Measurements from ENCODE around the gene C1S. TPM values are rescaled to one million over a fixed set of nuclear protein-coding genes. Genes with fewer than 3 reads are reported as not detected.

The C1S gene
- total RNA-seq, 1 experiment from 2014 or later: 1.9 TPM

- intact Hi-C loops (cut with micrococcal nuclease; ENCODE audit: unreplicated experiment): no loop called here
- ChIA-PET CTCF (no interaction called here), POLR2A (ENCODE audit: low non-redundant PET) (no interaction called here)
- peaks cover 19% of the 10 kb centered on the region for H3K4me1 ChIP-seq (ENCODE audit: insufficient read depth, low read length, poor library complexity, severe bottlenecking)
- no peaks in the 10 kb centered on the region for H3K27me3 ChIP-seq (replicated peaks; ENCODE audit: insufficient read depth, low read depth, low read length, poor library complexity)
- no peaks in the 10 kb centered on the region for H3K9me3 ChIP-seq (ENCODE audit: low read depth, low read length, poor library complexity, severe bottlenecking)
- H3K36me3 ChIP-seq (ENCODE audit: insufficient read depth, low read length, poor library complexity, severe bottlenecking): peaks cover 6% of the 10 kb centered on the region
- no TSS peak for BruUV-seq (replicated peaks)
- TF ChIP-seq CTCF (conservative IDR thresholded peaks at IDR 0.05; ENCODE audit: low read depth, low read length): no peak
- TF ChIP-seq EZH2 (IDR thresholded peaks at IDR 0.05; ENCODE audit: borderline replicate concordance, low read depth, low read length, poor library complexity, severe bottlenecking): no peak
- no peak overlapping the region for H3K4me3 ChIP-seq (ENCODE audit: low read depth, low read length, poor library complexity, severe bottlenecking)
- H3K27ac ChIP-seq (ENCODE audit: low read depth, low read length, poor library complexity, severe bottlenecking): no peak overlapping the region
- no peak for DNase-seq (ENCODE audit: low spot score)
These were observed 47.4 kb upstream of the C1S start for GRCh38 chr12:7013101-7013500.

GRCh38 chr12:7015555-7016370, 44.8 kb upstream of the C1S start:
- intact Hi-C loops (cut with micrococcal nuclease; ENCODE audit: unreplicated experiment): no loop called here
- Histone ChIP-seq H3K27me3 (replicated peaks; ENCODE audit: insufficient read depth, low read depth, low read length, poor library complexity) (no peaks in the 10 kb centered on the region), H3K27ac (ENCODE audit: low read depth, low read length, poor library complexity, severe bottlenecking) (no peak overlapping the region), H3K9me3 (ENCODE audit: low read depth, low read length, poor library complexity, severe bottlenecking) (no peaks in the 10 kb centered on the region), H3K4me3 (ENCODE audit: low read depth, low read length, poor library complexity, severe bottlenecking) (no peak overlapping the region), H3K36me3 (ENCODE audit: insufficient read depth, low read length, poor library complexity, severe bottlenecking) (peaks cover 6% of the 10 kb centered on the region), H3K4me1 (ENCODE audit: insufficient read depth, low read length, poor library complexity, severe bottlenecking) (peaks cover 10% of the 10 kb centered on the region)
- CTCF ChIA-PET: no interaction called here
- POLR2A ChIA-PET (ENCODE audit: low non-redundant PET): no interaction called here
- no TSS peak for BruUV-seq (replicated peaks)
- no peak for TF ChIP-seq CTCF (conservative IDR thresholded peaks at IDR 0.05; ENCODE audit: low read depth, low read length)
- no peak for TF ChIP-seq EZH2 (IDR thresholded peaks at IDR 0.05; ENCODE audit: borderline replicate concordance, low read depth, low read length, poor library complexity, severe bottlenecking)
- no peak for DNase-seq (ENCODE audit: low spot score)

GRCh38 chr12:7016958-7017571, 43.5 kb upstream of the C1S start:
- TSS peak; percentile 67 for BruUV-seq (replicated peaks)
- ChIA-PET POLR2A (ENCODE audit: low non-redundant PET) (interaction anchor here (0.6 kb wide), 1 partner anchor 73 kb away, joined by 4 read pairs; the partner anchor contains the start of gene C12orf57), CTCF (no interaction called here)
- no peaks in the 10 kb centered on the region for H3K9me3 ChIP-seq (ENCODE audit: low read depth, low read length, poor library complexity, severe bottlenecking)
- H3K4me1 ChIP-seq (ENCODE audit: insufficient read depth, low read length, poor library complexity, severe bottlenecking): peaks cover 10% of the 10 kb centered on the region
- peak overlapping the region; percentile 59 for H3K4me3 ChIP-seq (ENCODE audit: low read depth, low read length, poor library complexity, severe bottlenecking)
- TF ChIP-seq CTCF (conservative IDR thresholded peaks at IDR 0.05; ENCODE audit: low read depth, low read length) (no peak), EZH2 (IDR thresholded peaks at IDR 0.05; ENCODE audit: borderline replicate concordance, low read depth, low read length, poor library complexity, severe bottlenecking) (no peak)
- no peaks in the 10 kb centered on the region for H3K27me3 ChIP-seq (replicated peaks; ENCODE audit: insufficient read depth, low read depth, low read length, poor library complexity)
- H3K27ac ChIP-seq (ENCODE audit: low read depth, low read length, poor library complexity, severe bottlenecking): peak overlapping the region; percentile 84
- H3K36me3 ChIP-seq (ENCODE audit: insufficient read depth, low read length, poor library complexity, severe bottlenecking): peaks cover 6% of the 10 kb centered on the region
- no peak for DNase-seq (ENCODE audit: low spot score)
- intact Hi-C loops (cut with micrococcal nuclease; ENCODE audit: unreplicated experiment): no loop called here
